HG02938 (cell line): ENCODE measurements around the gene NUDT22.
A peak's percentile ranks its signal among the peaks of the same experiment; 100 is the strongest.

Experiments used
- ATAC-seq: cut with Tn5 transposase; IDR thresholded peaks from one replicate; pipeline ENCODE4 v1.9.1; 2021; ENCODE audit warnings: mild to moderate bottlenecking, moderate library complexity; ENCODE audit not compliant: unreplicated experiment

NUDT22 gene

GRCh38 chr11:64225608-64226506 lies at the start of gene NUDT22, which contains the start of gene TRPT1:
TSS of gene NUDT22 (plus strand) at chr11:64226274. CDS start at chr11:64226653, 379 bp downstream.
TSS of gene TRPT1 (minus strand) at chr11:64226186. CDS start at chr11:64225860, 326 bp downstream.
- no peak for ATAC-seq

- ATAC-seq, result no peak
These were observed 49.3 kb upstream of the NUDT22 start for GRCh38 chr11:64176751-64177150.

- ATAC-seq, result no peak
These were observed 47.9 kb upstream of the NUDT22 start for GRCh38 chr11:64178203-64178602.

GRCh38 chr11:64178951-64179639 lies 47.0 kb upstream of the NUDT22 start:
- no peak for ATAC-seq

GRCh38 chr11:64180891-64181290 lies 45.2 kb upstream of the NUDT22 start:
- no peak for ATAC-seq

GRCh38 chr11:64181506-64182411 lies 44.3 kb upstream of the NUDT22 start:
- no peak for ATAC-seq

GRCh38 chr11:64183890-64184289 lies 42.2 kb upstream of the NUDT22 start:
- no peak for ATAC-seq

- ATAC-seq, result peak; percentile 1
These were observed 40.8 kb upstream of the NUDT22 start for GRCh38 chr11:64185175-64185692.

- ATAC-seq, result peak; percentile 78
These were observed 40.2 kb upstream of the NUDT22 start, which contains the start of gene STIP1 for GRCh38 chr11:64185693-64186491. TSS of gene STIP1 (plus strand) at chr11:64186171. CDS start at chr11:64186262, 91 bp downstream.

GRCh38 chr11:64186492-64187165 lies 39.4 kb upstream of the NUDT22 start:
- no peak for ATAC-seq

- ATAC-seq, result no peak
These were observed 33.6 kb upstream of the NUDT22 start for GRCh38 chr11:64192434-64192833.

GRCh38 chr11:64196626-64197025 lies 29.4 kb upstream of the NUDT22 start:
- no peak for ATAC-seq

GRCh38 chr11:64198511-64198910 lies 27.6 kb upstream of the NUDT22 start:
- ATAC-seq, result no peak

GRCh38 chr11:64201543-64201942 lies 24.5 kb upstream of the NUDT22 start:
- no peak for ATAC-seq

GRCh38 chr11:64202992-64203391 lies 23.1 kb upstream of the NUDT22 start:
- ATAC-seq, result no peak

- ATAC-seq, result no peak
These were observed 22.5 kb upstream of the NUDT22 start for GRCh38 chr11:64203421-64204079.

- ATAC-seq, result no peak
These were observed 22.0 kb upstream of the NUDT22 start for GRCh38 chr11:64204080-64204440.

GRCh38 chr11:64204464-64204989 lies 21.5 kb upstream of the NUDT22 start:
- no peak for ATAC-seq
